RWPE2 (cell line): ENCODE data around the gene COL11A2.
A peak's percentile ranks its signal among the peaks of the same experiment; 100 is the strongest.

Experiments
- ATAC-seq: fragments of 200-7000 bp; cut with Tn5 transposase; 3 replicates; pipeline ENCODE4 v1.9.1; 2021; ENCODE audit warnings: low read depth
- DNase-seq: peaks from one replicate; pipeline ENCODE4 v3.0.0-alpha.2; 2020; ENCODE audit warnings: low spot score
- H3K27ac ChIP-seq: fragments of 450-650 bp; 2 replicates; pipeline ENCODE4 v1.5.1; 2017; ENCODE audit warnings: mild to moderate bottlenecking; ENCODE audit not compliant: poor library complexity, severe bottlenecking
- H3K27me3 ChIP-seq: fragments of 250-450 bp; sonication (Bioruptor Pico); 2 replicates; pipeline ENCODE4 v1.5.1; 2021; ENCODE audit warnings: mild to moderate bottlenecking, moderate library complexity; ENCODE audit not compliant: insufficient read depth, poor library complexity, severe bottlenecking
- H3K36me3 ChIP-seq: fragments of 250-450 bp; sonication (Bioruptor Pico); 2 replicates; pipeline ENCODE4 v1.5.1; 2020; ENCODE audit warnings: low read depth, mild to moderate bottlenecking, moderate library complexity
- H3K4me1 ChIP-seq: fragments of 250-450 bp; sonication (Bioruptor Pico); 2 replicates; pipeline ENCODE4 v1.5.1; 2021; ENCODE audit warnings: mild to moderate bottlenecking, moderate library complexity; ENCODE audit not compliant: insufficient read depth, poor library complexity, severe bottlenecking
- H3K4me3 ChIP-seq: fragments of 250-450 bp; sonication (Bioruptor Pico); 2 replicates; pipeline ENCODE4 v1.5.1; 2021; ENCODE audit warnings: mild to moderate bottlenecking, moderate library complexity; ENCODE audit not compliant: severe bottlenecking
- H3K9me3 ChIP-seq: fragments of 250-450 bp; sonication (Bioruptor Pico); 2 replicates; pipeline ENCODE4 v1.5.1; 2021; ENCODE audit warnings: mild to moderate bottlenecking, moderate library complexity; ENCODE audit not compliant: severe bottlenecking
- TF ChIP-seq, protein P1 (sequence below): fragments of 450-650 bp; IDR thresholded peaks from one replicate; pipeline ENCODE4 v1.5.1; 2017; ENCODE audit warnings: mild to moderate bottlenecking, moderate library complexity; ENCODE audit not compliant: poor library complexity, severe bottlenecking

Gene COL11A2

DNA sequence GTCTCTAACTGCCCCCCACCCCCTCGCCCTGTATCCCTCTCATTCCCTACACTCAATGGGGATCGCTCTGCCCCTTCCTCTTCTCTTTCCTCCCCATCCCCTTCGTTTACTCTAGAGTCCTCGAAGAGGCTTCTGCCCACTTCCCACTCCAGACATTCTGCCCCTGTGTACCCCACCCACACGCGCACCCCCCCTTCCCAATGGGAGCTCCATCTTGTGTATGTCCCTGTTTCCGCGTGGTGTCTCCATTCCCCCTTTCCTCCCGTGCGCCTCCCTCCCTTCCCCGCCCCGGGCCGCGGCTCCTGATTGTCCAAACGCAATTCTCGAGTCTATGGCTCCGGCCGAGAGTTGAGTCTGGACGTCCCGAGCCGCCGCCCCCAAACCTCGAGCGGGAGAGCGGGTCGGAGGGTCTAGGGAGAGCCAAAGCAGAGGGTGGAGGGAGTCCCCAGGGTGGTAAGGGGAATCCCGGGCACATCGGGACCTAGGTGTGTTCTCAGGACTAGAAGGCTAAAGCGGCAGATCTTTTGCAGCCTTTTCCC, 15.4 kb upstream of the COL11A2 start:
- peak overlapping the region; percentile 87 for H3K27ac ChIP-seq
- peak overlapping the region; percentile 73 for H3K4me3 ChIP-seq
- TF ChIP-seq, protein P1, sequence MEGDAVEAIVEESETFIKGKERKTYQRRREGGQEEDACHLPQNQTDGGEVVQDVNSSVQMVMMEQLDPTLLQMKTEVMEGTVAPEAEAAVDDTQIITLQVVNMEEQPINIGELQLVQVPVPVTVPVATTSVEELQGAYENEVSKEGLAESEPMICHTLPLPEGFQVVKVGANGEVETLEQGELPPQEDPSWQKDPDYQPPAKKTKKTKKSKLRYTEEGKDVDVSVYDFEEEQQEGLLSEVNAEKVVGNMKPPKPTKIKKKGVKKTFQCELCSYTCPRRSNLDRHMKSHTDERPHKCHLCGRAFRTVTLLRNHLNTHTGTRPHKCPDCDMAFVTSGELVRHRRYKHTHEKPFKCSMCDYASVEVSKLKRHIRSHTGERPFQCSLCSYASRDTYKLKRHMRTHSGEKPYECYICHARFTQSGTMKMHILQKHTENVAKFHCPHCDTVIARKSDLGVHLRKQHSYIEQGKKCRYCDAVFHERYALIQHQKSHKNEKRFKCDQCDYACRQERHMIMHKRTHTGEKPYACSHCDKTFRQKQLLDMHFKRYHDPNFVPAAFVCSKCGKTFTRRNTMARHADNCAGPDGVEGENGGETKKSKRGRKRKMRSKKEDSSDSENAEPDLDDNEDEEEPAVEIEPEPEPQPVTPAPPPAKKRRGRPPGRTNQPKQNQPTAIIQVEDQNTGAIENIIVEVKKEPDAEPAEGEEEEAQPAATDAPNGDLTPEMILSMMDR, result no peak
- DNase-seq (no peak), ATAC-seq (peak; percentile 4; the same call in 2 of the 3 replicates)
- H3K9me3 ChIP-seq, result no peaks in the 10 kb centered on the region
- H3K4me1 ChIP-seq, result peaks cover 23% of the 10 kb centered on the region
- H3K36me3 ChIP-seq, result peaks cover 34% of the 10 kb centered on the region
- no peaks in the 10 kb centered on the region for H3K27me3 ChIP-seq

DNA sequence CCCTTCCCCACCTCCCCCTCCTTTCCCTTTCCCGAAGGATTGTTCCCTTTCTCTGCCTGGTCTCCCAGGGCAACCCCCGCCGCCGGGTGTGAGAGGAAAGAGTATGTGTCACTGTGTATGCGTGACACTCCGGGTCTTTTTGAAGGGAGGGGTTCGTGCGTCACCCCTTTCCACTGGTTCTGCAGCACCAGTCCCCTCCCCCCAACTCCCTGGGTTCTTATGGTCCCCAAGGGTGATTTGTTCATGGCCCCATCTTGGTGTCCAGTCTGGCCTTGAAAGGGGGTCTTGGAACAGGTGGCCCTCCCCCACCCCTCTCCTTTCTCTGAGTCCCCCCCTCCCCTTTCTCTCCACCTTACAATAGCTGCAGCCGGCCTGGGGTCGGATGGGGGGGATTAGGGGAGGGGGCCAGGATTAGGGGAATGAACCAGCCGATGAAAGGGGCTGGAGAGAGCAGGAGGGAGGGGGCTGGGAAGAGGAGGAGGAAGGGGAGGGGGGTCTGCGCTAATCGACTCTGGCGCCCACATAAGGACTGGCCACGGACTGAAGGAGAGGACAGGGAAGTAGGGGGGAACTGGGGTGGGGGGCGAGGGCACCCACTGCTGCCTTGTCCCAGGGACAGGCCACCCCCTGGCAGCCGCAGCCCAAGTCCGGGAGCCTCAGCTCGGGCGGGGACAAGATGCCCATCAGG, 14.7 kb upstream of the COL11A2 start:
- Histone ChIP-seq H3K27me3 (no peaks in the 10 kb centered on the region), H3K36me3 (peaks cover 40% of the 10 kb centered on the region), H3K9me3 (no peaks in the 10 kb centered on the region), H3K4me1 (peaks cover 23% of the 10 kb centered on the region), H3K27ac (peak overlapping the region; percentile 87), H3K4me3 (peak overlapping the region; percentile 73)
- TF ChIP-seq, protein P1, result no peak
- DNase-seq, result peak; percentile 73
- ATAC-seq, result no peak

DNA sequence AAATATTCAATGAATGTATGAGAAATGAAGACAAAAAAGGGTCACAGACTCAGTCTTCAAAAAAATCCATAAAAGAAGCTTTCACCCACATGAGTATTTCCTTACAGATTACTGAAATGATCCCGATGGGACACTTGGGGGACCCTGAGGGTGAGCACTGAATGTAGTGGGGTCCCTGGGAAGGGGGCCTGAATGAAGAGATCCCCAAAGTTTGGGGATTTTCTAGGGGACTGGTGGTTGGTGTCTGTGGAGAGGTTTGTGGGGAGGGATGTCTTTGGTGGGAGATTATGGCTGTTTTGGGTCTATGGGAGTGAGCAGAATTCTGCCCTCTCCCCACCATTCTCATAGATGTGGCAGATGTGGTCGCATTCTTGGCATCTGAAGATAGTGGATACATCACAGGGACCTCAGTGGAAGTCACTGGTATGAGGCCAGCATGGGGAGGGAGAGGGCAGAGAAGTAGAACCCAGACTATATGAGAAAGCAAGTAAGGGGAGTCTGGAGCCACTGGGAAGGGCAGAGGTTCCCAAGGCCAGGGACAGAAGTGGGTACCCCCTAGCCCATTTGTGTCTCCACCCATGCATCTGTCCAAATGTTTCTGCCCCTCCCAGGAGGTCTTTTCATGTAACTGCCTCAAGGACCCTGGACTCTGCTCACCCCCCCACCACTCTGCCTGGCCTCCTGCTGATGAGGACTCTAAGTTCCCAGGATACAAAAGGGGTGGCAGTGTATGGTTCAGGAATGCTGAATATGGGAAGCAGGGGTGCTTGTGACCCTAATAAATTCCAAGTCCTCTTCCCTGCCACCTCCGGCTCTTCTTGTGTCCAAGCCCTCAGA, 14.0 kb upstream of the COL11A2 start:
- Histone ChIP-seq H3K36me3 (peaks cover 48% of the 10 kb centered on the region), H3K4me3 (no peak overlapping the region), H3K4me1 (peaks cover 27% of the 10 kb centered on the region), H3K27ac (peak overlapping the region; percentile 87), H3K27me3 (no peaks in the 10 kb centered on the region), H3K9me3 (no peaks in the 10 kb centered on the region)
- DNase-seq, result no peak
- TF ChIP-seq, protein P1, result no peak
- ATAC-seq, result no peak

DNA sequence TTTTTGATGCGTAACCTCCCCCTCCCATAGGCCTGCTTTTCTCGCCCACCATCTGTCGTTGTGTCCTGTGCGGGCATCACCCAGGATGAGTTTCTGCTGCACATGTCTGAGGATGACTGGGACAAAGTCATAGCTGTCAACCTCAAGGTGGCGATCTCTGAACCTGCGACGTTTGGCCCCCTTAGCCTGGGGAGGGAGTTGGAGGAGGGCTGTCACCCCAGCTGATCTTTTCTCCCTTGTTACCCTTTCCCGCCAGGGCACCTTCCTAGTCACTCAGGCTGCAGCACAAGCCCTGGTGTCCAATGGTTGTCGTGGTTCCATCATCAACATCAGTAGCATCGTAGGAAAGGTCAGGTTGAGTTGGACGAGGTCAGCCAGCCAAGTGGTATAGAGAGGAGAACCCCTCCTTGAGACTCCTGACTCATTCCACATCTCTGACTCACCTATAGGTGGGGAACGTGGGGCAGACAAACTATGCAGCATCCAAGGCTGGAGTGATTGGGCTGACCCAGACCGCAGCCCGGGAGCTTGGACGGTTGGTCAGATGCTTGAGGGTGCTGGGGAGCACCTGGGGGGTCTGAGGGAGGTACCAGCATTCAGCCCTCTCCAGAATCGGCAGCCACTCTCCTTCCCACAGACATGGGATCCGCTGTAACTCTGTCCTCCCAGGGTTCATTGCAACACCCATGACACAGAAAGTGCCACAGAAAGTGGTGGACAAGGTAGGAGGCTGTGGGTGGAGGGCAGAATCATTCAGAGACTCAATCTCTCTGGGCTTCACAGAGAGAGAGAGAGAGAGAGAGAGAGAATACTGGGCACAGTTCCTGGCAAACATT, 13.1 kb upstream of the COL11A2 start:
- Histone ChIP-seq H3K27ac (peak overlapping the region; percentile 87), H3K9me3 (no peaks in the 10 kb centered on the region), H3K36me3 (peaks cover 47% of the 10 kb centered on the region), H3K4me1 (peaks cover 27% of the 10 kb centered on the region), H3K4me3 (peak overlapping the region; percentile 60), H3K27me3 (no peaks in the 10 kb centered on the region)
- TF ChIP-seq, protein P1, result peak; percentile 12
- DNase-seq (no peak), ATAC-seq (peak; percentile 62)
